H1 (cell line): ENCODE data around the gene FMNL1. TPM values are rescaled to one million over a fixed set of nuclear protein-coding genes. Genes with fewer than 3 reads are reported as not detected.

Source experiments
- BACH1 ChIP-seq: IDR thresholded peaks from 2 replicates; pipeline ENCODE4 v1.6.1; 2012; ENCODE audit warnings: low read length, improper control_type of control experiment
- BRCA1 ChIP-seq: IDR thresholded peaks from 2 replicates; pipeline ENCODE4 v1.6.1; 2012; ENCODE audit warnings: low read depth, low read length, improper control_type of control experiment
- CBX8 ChIP-seq: fragments of 300-800, 300-1000 bp; sonication (generic); IDR thresholded peaks from 2 replicates; pipeline ENCODE4 v1.7.1; 2016; ENCODE audit warnings: low read depth, low read length, borderline replicate concordance
- CEBPB ChIP-seq: IDR thresholded peaks from 2 replicates; pipeline ENCODE4 v1.6.1; 2012; ENCODE audit warnings: low read depth, low read length
- CHD1 ChIP-seq: IDR thresholded peaks from 2 replicates; pipeline ENCODE4 v1.6.1; 2012; ENCODE audit warnings: low read depth, low read length, improper control_type of control experiment
- CTBP2 ChIP-seq: IDR thresholded peaks from 2 replicates; pipeline ENCODE4 v1.7.0; 2011; ENCODE audit warnings: borderline replicate concordance, mild to moderate bottlenecking, moderate library complexity, mixed read lengths, low read length; ENCODE audit not compliant: insufficient read depth, insufficient read length
- CTCF ChIP-seq, 3 experiments: IDR thresholded peaks; 1 replicate in 2 of 3; 2 replicates in 1 of 3; pipeline versions ENCODE4 v1.5.1 to v1.6.1; 2011; ENCODE audit warnings: low read length in 3 of 3, mild to moderate bottlenecking in 3 of 3, inconsistent platforms in 2 of 3, low read depth in 1 of 3, moderate library complexity in 1 of 3; ENCODE audit not compliant: insufficient read depth in 1 of 3; ENCODE audit errors: control extremely low read depth in 1 of 3
- EGR1 ChIP-seq: IDR thresholded peaks from 2 replicates; pipeline ENCODE4 v1.6.1; 2011; ENCODE audit warnings: low read depth, low read length, borderline replicate concordance
- EZH2 ChIP-seq: fragments of 200-600 bp; sonication (generic); IDR thresholded peaks from 2 replicates; pipeline ENCODE4 v1.7.1; 2012; ENCODE audit warnings: low read depth, mild to moderate bottlenecking, moderate library complexity, low read length, inconsistent platforms; ENCODE audit not compliant: severe bottlenecking
- FOSL1 ChIP-seq: IDR thresholded peaks from 2 replicates; pipeline ENCODE4 v1.6.1; 2011; ENCODE audit warnings: mild to moderate bottlenecking, low read depth, low read length, moderate library complexity; ENCODE audit not compliant: insufficient read depth
- GABPA ChIP-seq: IDR thresholded peaks from 2 replicates; pipeline ENCODE4 v1.6.1; 2011; ENCODE audit warnings: mild to moderate bottlenecking, low read length, moderate library complexity, borderline replicate concordance; ENCODE audit not compliant: insufficient read depth
- HDAC6 ChIP-seq: IDR thresholded peaks from one replicate; pipeline ENCODE4 v1.7.1; 2012; ENCODE audit warnings: low read depth, mild to moderate bottlenecking, inconsistent platforms, low read length, moderate library complexity
- JUN ChIP-seq: IDR thresholded peaks from 2 replicates; pipeline ENCODE4 v1.6.1; 2011; ENCODE audit warnings: low read depth, mild to moderate bottlenecking, improper control_type of control experiment, low read length
- MAX ChIP-seq: IDR thresholded peaks from 2 replicates; pipeline ENCODE4 v1.6.1; 2012; ENCODE audit warnings: inconsistent platforms
- NRF1 ChIP-seq: IDR thresholded peaks from 2 replicates; pipeline ENCODE4 v1.6.1; 2011; ENCODE audit warnings: mild to moderate bottlenecking, low read depth, low read length, improper control_type of control experiment
- PHF8 ChIP-seq: fragments of 200-600 bp; sonication (generic); conservative IDR thresholded peaks from 2 replicates; pipeline ENCODE4 v1.7.1; 2012; ENCODE audit warnings: low read depth, mild to moderate bottlenecking, inconsistent platforms, low read length, moderate library complexity
- POU5F1 ChIP-seq: IDR thresholded peaks from 2 replicates; pipeline ENCODE4 v1.6.1; 2011; ENCODE audit warnings: low read depth, mild to moderate bottlenecking, low read length, moderate library complexity
- RAD21 ChIP-seq, 2 experiments: IDR thresholded peaks in 1 of 2; conservative IDR thresholded peaks in 1 of 2; 2 replicates each; pipeline ENCODE4 v1.6.1; 2011; ENCODE audit warnings: low read depth in 2 of 2, low read length in 2 of 2, improper control_type of control experiment in 1 of 2, inconsistent platforms in 1 of 2, mild to moderate bottlenecking in 1 of 2, moderate library complexity in 1 of 2
- RXRA ChIP-seq: IDR thresholded peaks from 2 replicates; pipeline ENCODE4 v1.6.1; 2011; ENCODE audit warnings: low read depth, mild to moderate bottlenecking, low read length, moderate library complexity; ENCODE audit not compliant: insufficient read depth
- TEAD4 ChIP-seq: IDR thresholded peaks from 2 replicates; pipeline ENCODE4 v1.6.1; 2012; ENCODE audit warnings: low read depth, low read length, inconsistent platforms, mixed read lengths
- YY1 ChIP-seq: IDR thresholded peaks from 2 replicates; pipeline ENCODE4 v1.6.1; 2011; ENCODE audit warnings: low read depth, mild to moderate bottlenecking, low read length
- ZNF274 ChIP-seq: IDR thresholded peaks from 2 replicates; pipeline ENCODE4 v1.7.0; 2012; ENCODE audit warnings: low read length, borderline replicate concordance; ENCODE audit errors: extremely low read depth
- polyA plus RNA-seq, 7 experiments: library from polyadenylated mRNA; depleted of rRNA in 3 of 7; stranded (reverse) in 5 of 7; unstranded in 2 of 7; fragments of >200 nt in 5 of 7; fragments of 200-250 nt in 2 of 7; gene quantifications; 1 replicate in 5 of 7; 2 replicates in 1 of 7; 4 replicates in 1 of 7; pipeline versions ENCODE4 v1.2.1 to v1.2.3, GENCODE V29; 2011 to 2013; ENCODE audit warnings: missing spikeins in 2 of 7, mixed read lengths in 2 of 7
- total RNA-seq: library from RNA; stranded (reverse); fragmentation: NEBNext Ultra II Directional; extraction: Animal tissue kit (Norgen Biotek cat#: 25700); gene quantifications from 2 replicates; pipeline ENCODE4 v1.2.1, GENCODE V29; 2021

The FMNL1 gene
- total and polyA plus RNA-seq, 2 of the 8 experiments (the other 6 are each of a cell fraction or from before 2014, with no cell fraction given), result 2.5 to 8.6 TPM

GRCh38 chr17:45218895-45219661 is 2.6 kb upstream of the FMNL1 start (continued):
- TF ChIP-seq RXRA (no peak), GABPA (no peak), RAD21 (IDR thresholded peaks at IDR 0.05 in 1 of 2, conservative IDR thresholded peaks at IDR 0.05 in 1 of 2; ENCODE audit: low read depth in 2 of 2, low read length in 2 of 2) (peak; percentile 96 to 97), CTBP2 (no peak), BACH1 (no peak), CTCF (IDR thresholded peaks at IDR 0.05; ENCODE audit: control extremely low read depth in 1 of 3, insufficient read depth in 1 of 3, low read depth in 1 of 3, low read length in 3 of 3) (peak; percentile 94 to 97 (median 97)), TEAD4 (0 out of 2 replicates have a peak, but pooled peaks have one; percentile 19), BRCA1 (no peak), FOSL1 (no peak), YY1 (no peak), ZNF274 (no peak), CEBPB (no peak), EGR1 (no peak), PHF8 (no peak), HDAC6 (no peak), POU5F1 (no peak), JUN (no peak), NRF1 (no peak), MAX (no peak), CHD1 (no peak), EZH2 (no peak), CBX8 (no peak)
